Astrocyte (in vitro differentiated cells and primary cell): ENCODE results near the gene DIP2C.

Source experiments
- EZH2 ChIP-seq: IDR thresholded peaks from 2 replicates; pipeline ENCODE4 v1.6.1; 2012; ENCODE audit warnings: mild to moderate bottlenecking, low read length, inconsistent platforms; ENCODE audit not compliant: insufficient read depth
- TF ChIP-seq, protein P1 (sequence below): IDR thresholded peaks from 2 replicates; pipeline ENCODE4 v1.5.1; 2011; ENCODE audit warnings: low read depth, mild to moderate bottlenecking, inconsistent platforms, low read length, moderate library complexity; ENCODE audit not compliant: insufficient read depth

DNA sequence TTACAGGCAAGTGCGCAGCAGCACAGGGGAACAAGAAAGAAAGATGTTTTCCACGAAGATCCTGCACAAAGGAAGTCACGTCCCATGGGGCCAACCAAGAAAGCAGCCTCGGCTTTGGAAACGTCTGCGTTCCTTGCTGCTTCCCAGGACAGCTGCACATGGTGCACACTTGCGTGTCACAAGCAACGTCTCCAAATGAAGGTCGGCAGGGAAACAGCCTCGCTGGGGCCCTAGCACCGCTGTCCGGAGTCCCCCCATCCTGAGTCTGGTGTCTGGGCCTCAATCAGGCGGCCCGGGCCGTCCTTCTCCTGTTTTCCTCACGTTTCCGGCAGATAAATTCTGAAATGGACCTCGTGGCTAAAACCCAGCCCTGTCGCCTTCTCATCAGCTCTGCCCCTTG is 206.2 kb downstream of the DIP2C start:
- TF ChIP-seq, protein P1, sequence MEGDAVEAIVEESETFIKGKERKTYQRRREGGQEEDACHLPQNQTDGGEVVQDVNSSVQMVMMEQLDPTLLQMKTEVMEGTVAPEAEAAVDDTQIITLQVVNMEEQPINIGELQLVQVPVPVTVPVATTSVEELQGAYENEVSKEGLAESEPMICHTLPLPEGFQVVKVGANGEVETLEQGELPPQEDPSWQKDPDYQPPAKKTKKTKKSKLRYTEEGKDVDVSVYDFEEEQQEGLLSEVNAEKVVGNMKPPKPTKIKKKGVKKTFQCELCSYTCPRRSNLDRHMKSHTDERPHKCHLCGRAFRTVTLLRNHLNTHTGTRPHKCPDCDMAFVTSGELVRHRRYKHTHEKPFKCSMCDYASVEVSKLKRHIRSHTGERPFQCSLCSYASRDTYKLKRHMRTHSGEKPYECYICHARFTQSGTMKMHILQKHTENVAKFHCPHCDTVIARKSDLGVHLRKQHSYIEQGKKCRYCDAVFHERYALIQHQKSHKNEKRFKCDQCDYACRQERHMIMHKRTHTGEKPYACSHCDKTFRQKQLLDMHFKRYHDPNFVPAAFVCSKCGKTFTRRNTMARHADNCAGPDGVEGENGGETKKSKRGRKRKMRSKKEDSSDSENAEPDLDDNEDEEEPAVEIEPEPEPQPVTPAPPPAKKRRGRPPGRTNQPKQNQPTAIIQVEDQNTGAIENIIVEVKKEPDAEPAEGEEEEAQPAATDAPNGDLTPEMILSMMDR: no peak
- TF ChIP-seq EZH2: no peak
